Suppressor macrophage (primary cell): ENCODE measurements around the gene SLC6A15.
A peak's percentile ranks its signal among the peaks of the same experiment; 100 is the strongest.

Experiments used
- DNase-seq, 4 experiments: peaks; one replicate each; pipeline ENCODE4 v3.0.0-alpha.2; 2020 to 2022
- total RNA-seq, 17 experiments: gene quantifications; one replicate each; lab custom pipeline; 2026; ENCODE audit warnings: mixed read lengths in 6 of 17, inconsistent platforms in 3 of 17; lab: John Stamatoyannopoulos, UW

The SLC6A15 gene
- 0 to 8.5 (median 0) reads per million in 17 experiments for total RNA-seq

DNA sequence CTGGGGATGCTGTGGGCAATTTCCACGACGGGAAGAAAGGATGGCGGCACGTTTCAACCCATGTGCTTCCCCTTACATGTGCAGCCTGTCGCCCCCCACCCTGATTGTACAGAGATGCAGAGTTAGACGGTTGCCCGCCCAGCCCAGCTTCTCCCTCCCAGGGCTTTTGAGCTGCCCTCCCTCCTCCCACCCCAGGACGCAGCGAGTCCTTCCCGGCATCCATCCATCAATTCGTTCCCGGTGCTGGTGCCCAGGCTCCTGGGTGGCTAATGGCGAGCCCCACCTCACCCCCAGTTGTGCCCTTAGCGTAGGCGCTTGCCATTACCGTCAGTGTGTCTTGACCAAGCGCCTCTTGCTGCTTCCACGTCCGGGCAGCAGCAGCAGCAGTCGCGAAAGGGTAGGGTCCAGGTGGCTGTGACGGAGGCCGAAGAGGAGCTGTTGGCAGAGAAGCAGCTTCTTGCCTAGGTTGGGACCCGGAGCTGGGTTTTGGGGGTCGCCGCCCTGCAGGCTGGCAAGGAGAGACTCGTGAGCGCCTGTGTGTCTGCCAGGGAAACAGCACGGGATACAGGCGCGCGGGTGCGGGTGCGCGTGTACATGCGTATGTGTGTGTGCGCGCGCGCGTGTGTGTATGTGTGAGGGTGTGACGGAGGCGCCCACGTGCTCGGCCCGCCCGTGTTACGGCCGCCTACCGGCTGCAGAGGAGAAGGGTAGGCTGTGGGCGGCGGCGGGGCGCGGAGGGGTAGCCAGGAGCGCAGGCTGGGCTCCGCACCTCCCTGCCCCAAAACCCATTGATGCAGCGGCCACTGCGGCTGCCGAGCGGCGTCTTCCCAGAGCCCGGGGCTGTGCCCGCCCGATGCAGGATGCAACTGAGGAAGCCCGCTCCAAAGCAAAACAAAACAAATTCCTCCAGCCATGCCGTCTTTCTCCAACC lies at the start of gene SLC6A15:
Gene SLC6A15 (minus strand): TSS at position 602 of the 931 bp plus-strand sequence. CDS start 20,679 bp downstream, outside the sequence.
- DNase-seq: peak in 1 of 4 experiments; percentile 3

DNA sequence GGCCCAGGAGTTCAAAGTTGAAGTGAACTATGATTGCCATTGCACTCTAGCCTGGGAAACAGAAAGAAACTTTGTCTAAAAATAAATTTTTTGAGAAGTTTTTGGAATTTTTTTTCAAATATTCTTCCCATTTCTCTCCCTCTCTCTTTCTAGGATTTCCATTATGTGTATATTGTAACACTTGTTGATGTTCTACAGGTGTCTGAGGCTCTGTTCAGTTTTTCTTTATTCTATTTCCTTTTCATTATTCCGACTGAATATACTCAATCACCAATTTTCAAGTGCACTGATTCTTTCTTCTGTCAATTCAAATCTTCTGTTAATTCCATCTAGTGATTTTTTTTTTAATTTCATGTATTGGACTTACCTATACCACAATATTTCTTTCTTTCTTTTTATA lies 48.3 kb upstream of the SLC6A15 start:
- DNase-seq: no peak

DNA sequence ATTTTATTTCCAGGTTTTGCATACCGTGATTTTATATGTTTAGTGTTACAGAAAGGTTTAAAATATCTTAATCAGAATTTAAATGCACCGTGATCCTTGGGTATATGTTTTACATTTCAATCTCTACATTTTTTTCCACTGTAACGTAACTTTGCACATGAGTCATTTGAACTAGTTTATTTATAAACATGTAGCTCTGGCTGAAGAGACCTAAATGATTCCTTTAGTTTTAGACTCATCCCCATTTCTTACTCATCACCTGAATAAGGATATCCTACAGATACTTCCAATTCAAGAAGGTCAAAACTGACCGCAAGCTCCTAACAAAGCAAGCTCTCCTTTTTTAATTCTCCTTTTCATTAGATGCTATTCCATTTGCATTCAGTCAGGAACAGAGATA lies 42.7 kb upstream of the SLC6A15 start:
- DNase-seq: no peak

DNA sequence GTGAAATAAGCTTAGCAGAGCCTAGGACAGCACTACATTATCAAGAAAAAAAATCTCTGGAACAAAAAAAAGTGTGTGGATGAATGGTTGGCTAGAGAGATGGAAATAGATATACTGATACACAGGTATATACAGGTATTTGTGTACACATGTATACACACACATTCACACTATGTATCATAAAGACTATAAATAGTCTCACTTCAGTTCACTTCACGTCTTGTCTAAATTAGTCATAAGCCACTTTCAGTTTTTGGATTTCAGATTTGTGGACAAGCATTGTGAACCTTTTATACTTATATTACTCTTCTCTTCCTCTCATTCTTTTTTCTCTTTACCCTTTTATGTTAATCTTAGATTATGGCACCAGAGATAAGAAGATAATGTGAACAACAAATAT lies 41.8 kb upstream of the SLC6A15 start:
- DNase-seq: no peak

DNA sequence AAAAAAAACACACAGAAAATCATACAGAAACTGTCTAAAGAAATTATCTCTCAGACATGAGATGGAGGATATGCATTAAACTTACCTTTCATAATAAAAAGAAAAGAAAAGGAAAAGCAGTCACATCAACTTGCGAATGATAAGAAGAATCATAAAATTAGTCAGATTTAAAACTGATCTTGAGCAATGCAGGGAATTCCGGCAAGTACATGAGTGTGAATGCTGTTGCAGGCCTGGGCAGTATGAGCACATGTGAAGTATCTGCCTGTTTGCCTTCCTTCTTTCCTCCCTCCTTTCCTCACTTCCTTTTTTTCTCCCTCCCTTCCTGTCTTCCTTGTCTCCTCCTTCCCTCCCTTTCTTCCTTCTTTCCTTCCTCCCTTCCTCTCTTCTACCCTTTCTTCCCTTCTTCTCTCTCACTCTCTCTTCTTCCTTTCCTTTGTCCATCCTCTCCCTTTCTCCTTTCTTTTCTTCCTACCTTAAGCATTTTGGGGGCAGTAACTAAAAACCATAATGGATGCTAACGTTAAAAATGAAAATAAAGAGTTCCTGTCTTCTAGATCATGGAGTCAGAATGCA lies 38.5 kb upstream of the SLC6A15 start:
- no peak for DNase-seq

DNA sequence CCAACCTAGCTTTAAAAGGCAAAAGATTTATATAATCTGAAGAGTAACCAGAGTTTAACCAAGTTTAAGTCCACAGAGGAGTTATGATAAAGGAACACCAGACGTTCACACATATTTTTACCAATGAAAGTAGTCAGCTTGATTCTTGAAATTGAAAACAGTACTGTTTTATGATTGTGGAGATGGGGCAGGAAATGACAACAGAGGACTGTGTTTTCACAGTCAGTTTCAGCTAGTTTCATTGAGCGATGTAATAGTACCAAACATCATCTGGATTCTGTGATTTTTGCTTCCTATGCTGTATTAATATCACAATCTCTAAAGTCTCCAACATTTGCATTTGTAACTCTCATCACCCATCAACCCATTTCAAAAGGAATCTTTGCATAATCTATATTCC lies 34.2 kb upstream of the SLC6A15 start:
- DNase-seq: no peak

DNA sequence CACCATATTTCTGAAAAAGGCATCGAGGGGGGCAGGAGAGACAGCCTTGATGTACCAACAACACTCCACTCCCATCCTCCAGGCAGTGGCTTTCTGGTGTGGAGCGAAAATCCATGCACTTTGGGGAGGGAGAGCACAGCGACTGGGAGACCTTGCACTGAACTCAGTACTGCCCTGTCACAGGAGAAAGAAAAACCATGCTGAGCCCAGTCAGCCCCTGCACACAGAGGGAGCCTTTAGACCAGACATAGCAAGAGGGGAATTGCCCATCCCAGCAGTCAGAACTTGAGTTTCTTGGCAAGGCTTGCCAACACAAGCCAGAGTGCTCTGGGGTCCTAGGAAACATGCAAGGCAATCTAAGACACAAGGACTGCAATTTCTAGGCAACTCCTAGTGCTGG lies 24.8 kb upstream of the SLC6A15 start:
- DNase-seq: no peak

DNA sequence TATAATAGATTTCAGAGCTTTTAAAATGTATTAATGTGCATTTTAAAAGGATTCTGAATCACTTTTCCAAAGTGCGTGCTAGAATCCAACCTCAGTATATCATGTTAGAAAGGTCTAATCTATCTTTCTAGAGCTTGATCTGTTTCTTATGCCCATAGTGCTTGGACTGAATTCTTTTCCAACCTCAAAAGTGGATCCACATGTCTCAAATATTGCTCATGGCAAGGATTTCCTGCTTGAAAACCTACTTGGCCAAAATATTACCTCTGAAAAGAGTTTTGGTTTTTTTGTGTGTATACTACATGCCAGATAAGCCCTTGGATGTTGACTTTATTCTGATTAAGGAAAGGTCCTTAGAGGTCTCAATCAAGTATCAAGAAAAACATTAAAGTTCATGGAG lies 16.9 kb upstream of the SLC6A15 start:
- no peak for DNase-seq

- peak in 2 of 4 experiments; percentile 5 to 11 for DNase-seq
Measured at GRCh38 chr12:84924981-84925380, 12.4 kb upstream of the SLC6A15 start.

GRCh38 chr12:84922693-84923092 lies 10.1 kb upstream of the SLC6A15 start:
- no peak for DNase-seq

- no peak for DNase-seq
Measured at GRCh38 chr12:84920331-84920730, 7.7 kb upstream of the SLC6A15 start.

DNA sequence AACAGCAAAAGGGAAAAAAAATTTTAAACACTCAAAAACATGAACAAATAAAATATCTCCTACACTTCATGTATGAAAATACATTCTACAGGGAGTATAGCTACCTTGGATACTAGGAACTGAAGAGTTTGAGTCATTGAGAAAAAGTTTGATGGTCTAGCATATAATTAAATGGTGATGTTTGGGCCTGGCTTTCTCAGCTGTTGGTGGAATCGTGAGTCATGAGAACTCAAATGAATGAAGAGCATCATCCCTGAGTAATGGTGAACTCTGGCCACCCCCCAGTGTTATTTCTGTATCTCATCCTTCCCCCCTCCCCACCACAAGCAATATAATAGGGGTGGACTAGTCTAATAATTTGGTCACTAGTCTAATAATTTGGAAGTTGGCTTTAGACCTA lies 6.7 kb upstream of the SLC6A15 start:
- DNase-seq: no peak

DNA sequence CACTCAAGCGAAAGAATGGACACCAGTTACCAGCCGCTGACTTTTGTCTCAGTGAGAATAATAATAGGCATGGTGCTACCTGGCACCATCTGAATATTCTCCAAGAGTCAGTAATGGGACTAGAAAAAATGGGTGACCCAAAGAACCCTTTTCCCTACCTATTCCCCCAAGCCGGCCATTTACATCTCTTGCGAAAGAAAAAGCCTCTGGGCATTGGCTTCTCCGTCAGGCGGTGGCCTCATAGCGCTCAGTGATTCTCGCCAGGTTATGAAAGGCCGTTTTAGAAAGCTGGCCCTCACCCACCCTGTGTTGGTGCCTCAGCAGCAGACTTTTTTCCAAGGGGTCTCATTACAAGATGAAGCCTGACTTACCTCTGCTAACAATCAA lies 523 bp upstream of the SLC6A15 start:
- no peak for DNase-seq

DNA sequence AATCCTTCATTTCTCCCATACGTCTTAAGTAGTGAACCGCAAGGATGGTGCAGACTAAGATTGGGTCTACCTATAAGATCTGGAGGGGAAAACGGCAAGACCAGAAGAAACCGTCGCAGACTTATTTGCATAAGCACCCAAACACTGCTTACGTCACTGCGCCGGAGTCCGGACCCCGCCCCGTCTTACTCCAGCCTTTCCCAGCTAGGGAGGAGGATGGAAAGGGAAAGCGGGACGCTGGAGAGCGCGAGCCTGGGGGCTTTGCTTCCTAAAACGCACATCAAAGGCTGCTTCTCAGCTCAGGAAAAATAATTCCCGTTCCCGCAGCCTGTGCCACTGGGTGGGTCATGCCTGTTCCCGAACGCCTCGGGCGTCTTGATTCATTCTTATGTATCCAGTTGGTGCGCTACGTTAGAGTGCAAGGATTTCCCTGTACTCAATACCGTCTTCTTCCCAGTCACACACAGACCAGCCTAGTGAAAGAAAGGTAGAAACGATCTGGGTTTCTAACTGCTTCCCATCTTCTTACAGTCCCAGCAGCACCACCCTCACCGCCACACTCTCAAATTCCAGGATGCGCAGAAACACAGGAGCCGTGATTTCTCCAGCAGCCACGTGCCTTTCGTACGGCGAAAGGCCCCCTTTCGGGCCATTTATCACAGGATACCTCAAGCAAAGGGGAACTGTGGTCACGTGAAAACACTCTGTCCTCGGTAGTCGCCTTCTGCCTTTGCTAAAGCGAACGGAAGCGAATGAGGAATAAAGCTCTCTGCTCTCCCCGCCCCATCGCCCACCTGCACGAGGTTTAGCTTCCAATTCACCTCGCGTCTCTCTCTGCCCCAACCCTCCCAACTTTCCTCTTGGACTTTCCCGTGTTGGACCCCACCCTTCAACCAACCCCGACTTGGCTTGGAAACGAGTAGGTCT lies 1.1 kb downstream of the SLC6A15 start:
- peak in 2 of 4 experiments; percentile 5 to 6 for DNase-seq

DNA sequence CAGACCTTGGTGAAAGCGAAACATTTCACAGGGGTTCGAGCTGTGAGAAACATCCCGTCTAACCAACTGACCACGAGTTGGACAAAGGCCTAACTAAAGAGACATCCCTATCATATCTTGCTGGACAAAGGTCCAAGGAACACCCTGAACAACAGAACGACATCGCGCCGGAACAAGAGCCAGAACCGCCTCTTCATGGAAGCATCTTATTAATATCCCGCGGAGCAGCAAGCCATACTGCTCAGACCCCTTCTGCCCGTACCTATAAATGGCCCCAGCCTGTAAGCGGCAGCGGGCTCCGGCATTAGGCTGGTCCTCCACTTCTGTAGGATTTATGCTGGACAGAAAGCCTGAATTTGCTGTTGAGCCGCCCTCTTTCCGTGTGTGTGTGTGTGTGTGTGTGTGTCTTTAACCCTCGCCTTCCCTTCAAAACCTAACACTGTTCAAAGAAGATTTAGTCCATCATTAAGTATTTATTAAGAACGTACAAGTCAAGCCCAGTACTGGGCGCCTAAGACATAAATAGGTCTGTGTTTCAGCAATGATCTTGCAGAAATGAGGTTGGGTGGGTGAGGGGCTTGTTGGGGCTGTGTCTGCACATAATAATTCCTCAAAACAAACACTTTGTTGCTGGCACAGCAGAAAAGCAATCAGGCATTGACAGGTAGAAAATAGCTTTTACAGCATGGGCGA lies 1.9 kb downstream of the SLC6A15 start:
- no peak for DNase-seq

- no peak for DNase-seq
Measured at GRCh38 chr12:84904051-84904450, 8.5 kb downstream of the SLC6A15 start.

DNA sequence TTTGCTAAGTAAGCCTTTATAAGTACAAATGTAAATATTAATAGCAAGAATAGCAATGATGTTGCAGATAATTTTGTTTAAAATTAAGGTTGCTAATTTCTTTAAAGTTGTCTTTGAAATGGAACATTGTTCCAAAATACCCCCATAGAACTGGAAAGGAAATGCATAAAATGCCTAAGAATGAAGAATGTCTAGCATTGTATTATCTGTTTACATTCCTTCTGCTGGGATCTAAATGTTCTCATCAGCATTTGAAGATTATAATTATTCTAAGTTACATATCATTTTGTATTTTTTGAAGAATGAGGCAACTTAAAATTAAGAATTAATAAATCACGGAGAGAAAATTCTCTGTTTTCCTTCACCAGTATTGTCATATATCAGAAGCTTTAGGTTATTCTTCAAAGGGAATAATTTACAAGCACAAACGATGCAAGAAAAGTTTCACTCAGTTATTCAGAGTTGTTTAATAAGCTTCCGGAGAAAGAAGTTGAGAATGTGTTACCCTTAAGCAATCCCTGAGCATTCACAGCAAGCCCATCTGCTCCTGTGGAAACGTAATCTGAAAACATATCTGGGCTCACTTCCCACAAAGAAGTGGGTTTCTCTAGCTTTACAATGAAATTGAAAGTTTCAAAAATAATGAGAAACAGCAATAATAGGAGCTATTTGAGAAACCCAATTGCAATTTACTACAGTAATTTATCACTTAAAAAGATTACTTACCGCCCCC lies 21.3 kb downstream of the SLC6A15 start:
- DNase-seq: no peak

- no peak for DNase-seq
Measured at GRCh38 chr12:84889818-84890217, 22.8 kb downstream of the SLC6A15 start.

GRCh38 chr12:84888861-84889260 lies 23.7 kb downstream of the SLC6A15 start:
- no peak for DNase-seq

DNA sequence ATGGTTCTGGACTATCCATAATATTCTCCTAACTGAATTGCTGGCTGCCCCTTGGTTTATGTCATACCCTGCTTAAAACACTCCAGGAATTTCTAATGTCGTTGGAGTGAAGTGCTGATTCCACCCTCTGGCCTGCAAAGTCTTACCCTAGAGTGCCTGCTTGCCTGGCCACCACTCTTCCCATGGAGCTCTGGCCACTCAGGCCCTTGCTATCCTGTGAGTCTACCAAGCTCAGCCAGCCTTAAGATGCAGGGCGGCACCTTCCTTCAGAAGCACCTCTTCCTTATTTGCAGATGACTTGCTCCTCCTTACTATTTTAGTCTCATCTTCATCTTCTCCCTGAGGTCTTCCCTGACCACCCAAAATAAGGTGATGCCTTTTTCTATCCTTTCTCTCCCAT lies 35.3 kb downstream of the SLC6A15 start:
- DNase-seq: no peak

GRCh38 chr12:84875241-84875640 lies 37.4 kb downstream of the SLC6A15 start:
- DNase-seq: no peak

- no peak for DNase-seq
Measured at GRCh38 chr12:84874825-84875139, 37.8 kb downstream of the SLC6A15 start.
